Endothelial cell of umbilical vein (primary cell): ENCODE results near the gene CBX3. TPM values are rescaled to one million over a fixed set of nuclear protein-coding genes. Genes with fewer than 3 reads are reported as not detected.
"Not testable (repeated sequence)": the region's sequence is repeated elsewhere in the genome, so short reads cannot be mapped to it uniquely, and the experiment has no call there.

ENCODE experiments used
- BruUV-seq: library from RNA; stranded (reverse); fragments of 400-500 nt; replicated peaks from 2 replicates; lab custom pipeline; 2021; lab: Mats Ljungman, UMichigan
- CTCF ChIA-PET: fragments of 300-600, 350-600 bp; sonication (Branson Sonifier 250); formaldehyde crosslinking; loops from one replicate; lab custom pipeline; 2021; ENCODE audit warnings: antibody characterized with exemption, inconsistent platforms; lab: Charles Lee
- POLR2A ChIA-PET: fragments of 300-600, 350-600 bp; sonication (Branson Sonifier 250); formaldehyde crosslinking; loops from one replicate; lab custom pipeline; 2021; ENCODE audit warnings: antibody characterized with exemption, inconsistent platforms; lab: Charles Lee
- DNase-seq: peaks from one replicate; pipeline ENCODE4 v3.0.0-alpha.2; 2011; ENCODE audit warnings: low read depth, low spot score
- FAIRE-seq: peaks from 2 replicates; lab custom pipeline; 2011; peaks lifted over from hg19 to GRCh38; lab: Jason Lieb, UNC
- H2AFZ ChIP-seq: 2 replicates; pipeline ENCODE4 v1.6.0; 2012; ENCODE audit warnings: low read depth, low read length, control low read depth, inconsistent platforms
- H3K27ac ChIP-seq: 2 replicates; pipeline ENCODE4 v1.5.1; 2011; ENCODE audit warnings: low read depth, mild to moderate bottlenecking, control low read depth, low read length, moderate library complexity; ENCODE audit not compliant: insufficient read depth
- H3K27me3 ChIP-seq, 2 experiments: 2 replicates each; pipeline versions ENCODE4 v1.6.0 to v1.6.1; 2011; ENCODE audit warnings: low read length in 2 of 2, mixed read lengths in 1 of 2; ENCODE audit not compliant: control insufficient read depth in 2 of 2, insufficient read depth in 2 of 2
- H3K36me3 ChIP-seq, 2 experiments: 2 replicates in 1 of 2; 3 replicates in 1 of 2; pipeline ENCODE4 v1.5.1; 2011; ENCODE audit warnings: low read length in 2 of 2, mild to moderate bottlenecking in 1 of 2, moderate library complexity in 1 of 2; ENCODE audit not compliant: control insufficient read depth in 2 of 2, insufficient read depth in 2 of 2; ENCODE audit errors: extremely low read depth in 1 of 2
- H3K4me1 ChIP-seq: 3 replicates; pipeline ENCODE4 v1.5.1; 2011; ENCODE audit warnings: mild to moderate bottlenecking, low read length; ENCODE audit not compliant: control insufficient read depth, insufficient read depth; ENCODE audit errors: extremely low read depth
- H3K4me2 ChIP-seq: 2 replicates; pipeline ENCODE4 v1.6.1; 2011; ENCODE audit warnings: low read length, control low read depth, mixed read lengths; ENCODE audit not compliant: insufficient read depth
- H3K4me3 ChIP-seq, 3 experiments: fragments of 200-600 bp in 1 of 3; sonication (generic), shearing (Covaris generic) in 1 of 3; replicated peaks in 1 of 3; 2 replicates each; pipeline ENCODE4 v1.5.1; 2011 to 2016; ENCODE audit warnings: control low read depth in 3 of 3, low read length in 3 of 3, mild to moderate bottlenecking in 2 of 3, inconsistent platforms in 1 of 3, low read depth in 1 of 3, moderate library complexity in 1 of 3; ENCODE audit not compliant: insufficient read depth in 1 of 3
- H3K79me2 ChIP-seq: 2 replicates; pipeline ENCODE4 v1.6.0; 2012; ENCODE audit warnings: low read length, inconsistent platforms; ENCODE audit not compliant: control insufficient read depth, insufficient read depth
- H3K9ac ChIP-seq: replicated peaks from 2 replicates; pipeline ENCODE3; 2011; ENCODE audit warnings: low read length, control low read depth; ENCODE audit not compliant: insufficient read depth; ENCODE audit errors: extremely low read depth
- H3K9me1 ChIP-seq: replicated peaks from 3 replicates; pipeline ENCODE4 v1.6.0; 2011; ENCODE audit warnings: mild to moderate bottlenecking, low read length; ENCODE audit not compliant: control insufficient read depth, insufficient read depth; ENCODE audit errors: extremely low read depth
- H3K9me3 ChIP-seq: replicated peaks from 2 replicates; pipeline ENCODE4 v1.5.1; 2012; ENCODE audit warnings: low read length, inconsistent platforms; ENCODE audit not compliant: control insufficient read depth, insufficient read depth
- H4K20me1 ChIP-seq: replicated peaks from 2 replicates; pipeline ENCODE3; 2011; ENCODE audit warnings: mild to moderate bottlenecking, low read length; ENCODE audit not compliant: control insufficient read depth, insufficient read depth; ENCODE audit errors: extremely low read depth
- CTCF ChIP-seq, 2 donors: IDR thresholded peaks; 1 replicate in 1 of 2; 2 replicates in 1 of 2; pipeline ENCODE4 v1.5.1; 2011; ENCODE audit warnings: low read length in 2 of 2, mild to moderate bottlenecking in 2 of 2, moderate library complexity in 2 of 2, control low read depth in 1 of 2, inconsistent platforms in 1 of 2, low read depth in 1 of 2; ENCODE audit not compliant: insufficient read depth in 1 of 2; ENCODE audit errors: extremely low read depth in 1 of 2
- EZH2 ChIP-seq: IDR thresholded peaks from 2 replicates; pipeline ENCODE4 v1.6.1; 2012; ENCODE audit warnings: borderline replicate concordance, low read depth, mild to moderate bottlenecking, moderate library complexity, low read length, inconsistent platforms; ENCODE audit not compliant: severe bottlenecking
- FOS ChIP-seq: IDR thresholded peaks from 2 replicates; pipeline ENCODE4 v1.6.1; 2011; ENCODE audit warnings: mild to moderate bottlenecking, low read length, moderate library complexity, borderline replicate concordance; ENCODE audit not compliant: insufficient read depth
- GATA2 ChIP-seq: IDR thresholded peaks from 2 replicates; pipeline ENCODE4 v1.7.0; 2011; ENCODE audit warnings: low read depth, mild to moderate bottlenecking, moderate library complexity, mixed read lengths, low read length; ENCODE audit not compliant: insufficient read length, insufficient read depth
- JUN ChIP-seq: IDR thresholded peaks from 2 replicates; pipeline ENCODE4 v1.6.1; 2011; ENCODE audit warnings: borderline replicate concordance, low read depth; ENCODE audit not compliant: insufficient read length, insufficient read depth
- MAX ChIP-seq: IDR thresholded peaks from 2 replicates; pipeline ENCODE4 v1.6.1; 2011; ENCODE audit not compliant: insufficient read depth, insufficient read length
- MYC ChIP-seq: IDR thresholded peaks from one replicate; pipeline ENCODE4 v1.6.1; 2011; ENCODE audit warnings: mild to moderate bottlenecking, low read depth, low read length
- POLR2A ChIP-seq: IDR thresholded peaks from 2 replicates; pipeline ENCODE4 v1.6.1; 2012; ENCODE audit warnings: low read depth, mild to moderate bottlenecking, control low read depth, low read length
- POLR2AphosphoS5 ChIP-seq: IDR thresholded peaks from 2 replicates; pipeline ENCODE4 v1.6.1; 2012; ENCODE audit warnings: low read depth, mild to moderate bottlenecking, control low read depth, low read length, moderate library complexity; ENCODE audit not compliant: insufficient read depth
- dilution Hi-C: fragments of 300-500 bp; cut with MboI; formaldehyde crosslinking; loops from one replicate; pipeline ENCODE4 v1.15.0; 2019; ENCODE audit warnings: low sequenced_read_pairs; ENCODE audit not compliant: extremely low pct_ligation_motif_present
- intact Hi-C: fragments of 100-400 bp; cut with micrococcal nuclease; formaldehyde crosslinking; loops from one replicate; pipeline ENCODE4 v1.10.0; 2022
- polyA plus RNA-seq, 4 experiments: library from polyadenylated mRNA; depleted of rRNA in 3 of 4; stranded (reverse) in 3 of 4; unstranded in 1 of 4; fragments of >200 nt; gene quantifications; 2 replicates each; pipeline versions ENCODE4 v1.2.1 to v1.2.3, GENCODE V29; 2011 to 2012; ENCODE audit warnings: missing spikeins in 1 of 4
- total RNA-seq: library from RNA; stranded (reverse); gene quantifications from 2 replicates; pipeline ENCODE4 v1.2.3, GENCODE V29; 2021

CBX3 gene
- total and polyA plus RNA-seq, 2 donors (not counting 3 experiments of a cell fraction or from before 2014, with no cell fraction given) = 47.5 to 200 TPM

- Histone ChIP-seq H3K4me3 (no peak overlapping the region), H2AFZ (no peak overlapping the region), H3K79me2 (peaks cover 13% of the 10 kb centered on the region), H3K27me3 (no peaks in the 10 kb centered on the region), H3K9ac (no peak overlapping the region), H3K4me2 (no peak overlapping the region), H3K4me1 (no peaks in the 10 kb centered on the region), H4K20me1 (no peaks in the 10 kb centered on the region), H3K27ac (no peak overlapping the region), H3K9me3 (no peaks in the 10 kb centered on the region), H3K9me1 (no peaks in the 10 kb centered on the region), H3K36me3 (no peaks in the 10 kb centered on the region)
- FAIRE-seq (no peak), DNase-seq (no peak)
- dilution Hi-C loops = no loop called here
- ChIA-PET CTCF (interaction anchor here (0.7 kb wide), 1 partner anchor 11 kb away, joined by 4 read pairs; no protein-coding TSS in a partner anchor), POLR2A (no interaction called here)
- TF ChIP-seq FOS (no peak), POLR2AphosphoS5 (no peak), GATA2 (no peak), POLR2A (no peak), MYC (no peak), MAX (no peak), JUN (no peak), EZH2 (no peak), CTCF (IDR thresholded peaks at IDR 0.05; ENCODE audit: extremely low read depth in 1 of 2, insufficient read depth in 1 of 2, low read depth in 1 of 2, low read length in 2 of 2) (no peak)
- intact Hi-C loops = no loop called here
- no TSS peak for BruUV-seq
Observed at GRCh38 chr7:26172048-26172447, 29.5 kb upstream of the CBX3 start.

GRCh38 chr7:26175903-26176302 is 25.6 kb upstream of the CBX3 start:
- H3K27ac ChIP-seq, H3K4me3 ChIP-seq, H2AFZ ChIP-seq, H3K9me3 ChIP-seq, H3K9ac ChIP-seq, H3K9me1 ChIP-seq, H4K20me1 ChIP-seq, DNase-seq, H3K36me3 ChIP-seq, BruUV-seq, FAIRE-seq, H3K4me2 ChIP-seq, H3K27me3 ChIP-seq, POLR2A ChIA-PET, H3K4me1 ChIP-seq, intact Hi-C loops, H3K79me2 ChIP-seq: not testable (repeated sequence)
- dilution Hi-C loops = loop anchor here (25.0 kb wide), 1 partner anchor 986 kb away; the partner anchor contains the start of genes HOXA10, HOXA3, HOXA7 and HOXA9
- CTCF ChIA-PET = interaction anchor here (1.7 kb wide), 1 partner anchor 85 kb away, joined by 8 read pairs; no protein-coding TSS in a partner anchor

- dilution Hi-C loops = loop anchor here (25.0 kb wide), 1 partner anchor 986 kb away; the partner anchor contains the start of genes HOXA10, HOXA3, HOXA7 and HOXA9
- H3K4me3 ChIP-seq, POLR2A ChIA-PET: not testable (repeated sequence)
Observed at GRCh38 chr7:26176696-26177095, 24.8 kb upstream of the CBX3 start.

More at GRCh38 chr7:26176696-26177095, 24.8 kb upstream of the CBX3 start:
- H3K9me3 ChIP-seq, H3K27me3 ChIP-seq, H2AFZ ChIP-seq, CTCF ChIA-PET, DNase-seq, H3K9me1 ChIP-seq, FAIRE-seq, H4K20me1 ChIP-seq, BruUV-seq, H3K9ac ChIP-seq, H3K79me2 ChIP-seq, H3K36me3 ChIP-seq, H3K4me2 ChIP-seq, H3K27ac ChIP-seq, intact Hi-C loops, H3K4me1 ChIP-seq: not testable (repeated sequence)
